ENCODE results near the gene RPL31.

Gene RPL31

DNA sequence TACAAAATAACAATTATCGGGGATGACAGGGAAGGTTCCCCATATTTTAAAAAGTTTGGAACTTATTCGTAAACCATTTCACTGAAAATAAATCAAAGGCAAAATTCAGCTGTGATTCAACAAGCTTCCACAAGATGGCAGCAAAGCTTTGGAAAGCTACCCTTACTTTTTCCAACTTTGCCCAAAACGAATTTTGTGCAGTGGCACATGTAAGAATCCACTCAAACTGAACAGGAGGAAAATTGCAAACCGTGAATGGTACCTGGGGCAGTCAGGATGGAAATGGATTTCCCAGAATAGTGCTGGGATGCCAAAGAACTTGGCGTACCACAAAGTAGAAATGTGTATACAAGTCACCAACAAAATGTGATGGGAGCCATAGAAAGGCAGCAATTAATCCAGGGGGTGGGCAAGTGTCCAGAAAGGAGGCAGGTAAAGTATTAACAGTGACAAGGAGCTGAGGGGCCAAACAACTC, 10.7 kb downstream of the RPL31 start:
- Histone ChIP-seq H3K4me3 (ENCODE audit: low read length in 2 of 2) (peak overlapping the region in 1 of 2 donors; percentile 42), H3K14ac (ENCODE audit: low read length) (no peak overlapping the region), H4K91ac (ENCODE audit: low read depth, low read length, poor library complexity) (no peak overlapping the region), H3K9me3 (replicated peaks in 1 of 2; ENCODE audit: control insufficient read depth in 2 of 2, insufficient read depth in 1 of 2, low read depth in 1 of 2, low read length in 2 of 2) (peaks cover 0 to 14% of the 10 kb centered on the region in 2 donors), H3K27me3 (ENCODE audit: control insufficient read depth in 3 of 3, insufficient read depth in 3 of 3, low read depth in 1 of 3, low read length in 3 of 3) (no peaks in the 10 kb centered on the region), H3K27ac (replicated peaks; ENCODE audit: low read length) (no peak overlapping the region), H3K23ac (ENCODE audit: low read depth, low read length, poor library complexity) (no peak overlapping the region), H2BK15ac (ENCODE audit: low read length) (no peak overlapping the region), H3K4ac (ENCODE audit: low read length) (no peak overlapping the region), H2AK5ac (ENCODE audit: low read depth, low read length) (no peak overlapping the region), H3K9ac (ENCODE audit: low read depth, low read length, poor library complexity) (no peak overlapping the region), H2BK120ac (ENCODE audit: low read depth, low read length) (no peak overlapping the region), H4K8ac (ENCODE audit: low read depth, low read length) (no peak overlapping the region), H2AFZ (ENCODE audit: low read length) (no peak overlapping the region), H3K4me2 (ENCODE audit: insufficient read depth, low read length, poor library complexity, severe bottlenecking) (no peak overlapping the region), H2BK5ac (ENCODE audit: low read length) (no peak overlapping the region), H3K4me1 (ENCODE audit: control insufficient read depth in 2 of 2, insufficient read depth in 1 of 2, low read depth in 1 of 2, low read length in 2 of 2) (no peaks in the 10 kb centered on the region), H3K79me1 (ENCODE audit: low read depth, low read length) (peaks cover 3% of the 10 kb centered on the region), H3K18ac (ENCODE audit: low read length) (no peak overlapping the region), H3K36me3 (replicated peaks in 1 of 2; ENCODE audit: control insufficient read depth in 2 of 2, insufficient read depth in 2 of 2, low read length in 2 of 2) (peaks cover 26 to 78% of the 10 kb centered on the region in 2 donors), H2BK12ac (ENCODE audit: low read length) (no peak overlapping the region)
- DNase-seq (ENCODE audit: low spot score), result peak; percentile 52
- WGBS, 2 donors (ENCODE audit: extremely low coverage in 2 of 2, insufficient read length in 2 of 2, insufficient replicate concordance in 1 of 2), result no CpG with 5 or more reads among the region's 5 CpGs

DNA sequence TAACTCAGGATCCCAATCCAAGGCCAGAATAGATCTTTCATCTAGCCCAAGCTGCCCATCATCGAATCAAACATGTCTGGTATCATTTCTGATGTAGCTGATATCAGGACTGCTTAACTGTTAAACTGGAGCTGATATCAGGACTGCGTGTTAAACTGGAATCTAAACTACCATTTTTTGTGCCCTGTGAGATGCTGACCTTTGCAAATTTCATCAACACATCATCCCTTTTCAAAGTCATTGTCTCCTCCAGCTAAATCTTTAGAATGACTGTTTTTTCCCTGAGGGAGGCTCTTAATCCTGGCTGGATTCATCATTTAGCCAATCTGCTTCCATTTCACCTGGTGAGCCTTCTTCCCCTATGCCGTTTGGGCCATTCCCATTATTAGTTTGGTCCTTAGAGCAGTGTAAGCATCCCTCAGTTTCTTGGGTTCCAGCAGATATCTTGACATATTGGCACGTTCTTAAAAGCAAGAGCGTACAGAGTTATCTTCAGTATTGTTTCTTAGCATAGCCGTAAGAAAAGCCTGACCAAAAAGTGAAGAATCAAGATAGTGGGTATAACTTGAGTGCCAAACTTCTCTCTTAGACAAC, 12.3 kb downstream of the RPL31 start:
- H3K79me1 ChIP-seq (ENCODE audit: low read depth, low read length), result peaks cover 3% of the 10 kb centered on the region
- no peak overlapping the region for H3K9ac ChIP-seq (ENCODE audit: low read depth, low read length, poor library complexity)
- H4K8ac ChIP-seq (ENCODE audit: low read depth, low read length), result no peak overlapping the region
- H3K14ac ChIP-seq (ENCODE audit: low read length), result no peak overlapping the region
- H3K9me3 ChIP-seq (replicated peaks in 1 of 2; ENCODE audit: control insufficient read depth in 2 of 2, insufficient read depth in 1 of 2, low read depth in 1 of 2, low read length in 2 of 2), result peaks cover 0 to 14% of the 10 kb centered on the region in 2 donors
- DNase-seq (ENCODE audit: low spot score), result no peak
- no peaks in the 10 kb centered on the region for H3K27me3 ChIP-seq (ENCODE audit: control insufficient read depth in 3 of 3, insufficient read depth in 3 of 3, low read depth in 1 of 3, low read length in 3 of 3)
- H4K91ac ChIP-seq (ENCODE audit: low read depth, low read length, poor library complexity), result no peak overlapping the region
- H3K27ac ChIP-seq (replicated peaks; ENCODE audit: low read length), result no peak overlapping the region
- no peak overlapping the region for H3K4me2 ChIP-seq (ENCODE audit: insufficient read depth, low read length, poor library complexity, severe bottlenecking)
- H3K4ac ChIP-seq (ENCODE audit: low read length), result no peak overlapping the region
- no peak overlapping the region for H2BK15ac ChIP-seq (ENCODE audit: low read length)
- H3K18ac ChIP-seq (ENCODE audit: low read length), result no peak overlapping the region
- H2BK120ac ChIP-seq (ENCODE audit: low read depth, low read length), result no peak overlapping the region
- H3K4me1 ChIP-seq (ENCODE audit: control insufficient read depth in 2 of 2, insufficient read depth in 1 of 2, low read depth in 1 of 2, low read length in 2 of 2), result no peaks in the 10 kb centered on the region
- H3K36me3 ChIP-seq (replicated peaks in 1 of 2; ENCODE audit: control insufficient read depth in 2 of 2, insufficient read depth in 2 of 2, low read length in 2 of 2), result peaks cover 18 to 81% of the 10 kb centered on the region in 2 donors
- WGBS, 2 donors (ENCODE audit: extremely low coverage in 2 of 2, insufficient read length in 2 of 2, insufficient replicate concordance in 1 of 2), result no CpG with 5 or more reads among the region's 6 CpGs
- H3K23ac ChIP-seq (ENCODE audit: low read depth, low read length, poor library complexity), result no peak overlapping the region
- H2BK12ac ChIP-seq (ENCODE audit: low read length), result no peak overlapping the region
- no peak overlapping the region for H2AK5ac ChIP-seq (ENCODE audit: low read depth, low read length)
- no peak overlapping the region for H2BK5ac ChIP-seq (ENCODE audit: low read length)
- H3K4me3 ChIP-seq (ENCODE audit: low read length in 2 of 2), result no peak overlapping the region
- no peak overlapping the region for H2AFZ ChIP-seq (ENCODE audit: low read length)

DNA sequence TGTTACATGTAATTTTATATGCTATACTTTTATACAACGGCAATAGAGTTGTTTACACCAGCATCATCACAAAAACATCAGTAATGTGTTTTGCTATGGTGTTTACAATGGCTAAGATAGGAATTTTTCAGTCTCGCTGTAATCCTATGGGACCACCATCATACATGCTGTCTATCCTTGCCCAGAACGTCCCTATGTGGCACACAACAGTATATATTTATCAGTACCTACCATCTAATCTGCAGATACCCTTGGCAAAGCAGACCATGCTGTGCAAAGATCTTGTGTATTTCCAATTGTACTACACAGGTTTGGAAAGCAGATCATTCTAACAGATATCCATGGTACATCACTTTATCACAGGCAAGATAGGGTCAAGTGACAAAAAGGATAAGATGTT, 15.3 kb downstream of the RPL31 start:
- Histone ChIP-seq H3K4me2 (ENCODE audit: insufficient read depth, low read length, poor library complexity, severe bottlenecking) (no peak overlapping the region), H3K4me3 (ENCODE audit: low read length in 2 of 2) (no peak overlapping the region), H3K36me3 (replicated peaks in 1 of 2; ENCODE audit: control insufficient read depth in 2 of 2, insufficient read depth in 2 of 2, low read length in 2 of 2) (peaks cover 22 to 81% of the 10 kb centered on the region in 2 donors), H2BK120ac (ENCODE audit: low read depth, low read length) (no peak overlapping the region), H3K4ac (ENCODE audit: low read length) (no peak overlapping the region), H3K4me1 (ENCODE audit: control insufficient read depth in 2 of 2, insufficient read depth in 1 of 2, low read depth in 1 of 2, low read length in 2 of 2) (no peaks in the 10 kb centered on the region), H2BK5ac (ENCODE audit: low read length) (no peak overlapping the region), H3K27ac (replicated peaks; ENCODE audit: low read length) (no peak overlapping the region), H2AFZ (ENCODE audit: low read length) (no peak overlapping the region), H2AK5ac (ENCODE audit: low read depth, low read length) (no peak overlapping the region), H4K8ac (ENCODE audit: low read depth, low read length) (no peak overlapping the region), H3K79me1 (ENCODE audit: low read depth, low read length) (peaks cover 3% of the 10 kb centered on the region), H2BK12ac (ENCODE audit: low read length) (no peak overlapping the region), H2BK15ac (ENCODE audit: low read length) (no peak overlapping the region), H3K27me3 (ENCODE audit: control insufficient read depth in 3 of 3, insufficient read depth in 3 of 3, low read depth in 1 of 3, low read length in 3 of 3) (peaks cover 0 to 2% (median 0%) of the 10 kb centered on the region in 3 experiments), H3K18ac (ENCODE audit: low read length) (no peak overlapping the region), H3K23ac (ENCODE audit: low read depth, low read length, poor library complexity) (no peak overlapping the region), H3K9ac (ENCODE audit: low read depth, low read length, poor library complexity) (no peak overlapping the region), H4K91ac (ENCODE audit: low read depth, low read length, poor library complexity) (no peak overlapping the region), H3K14ac (ENCODE audit: low read length) (no peak overlapping the region), H3K9me3 (replicated peaks in 1 of 2; ENCODE audit: control insufficient read depth in 2 of 2, insufficient read depth in 1 of 2, low read depth in 1 of 2, low read length in 2 of 2) (peaks cover 0 to 14% of the 10 kb centered on the region in 2 donors)
- DNase-seq (ENCODE audit: low spot score), result no peak
- no CpG with 5 or more reads among the region's 3 CpGs for WGBS, 2 donors (ENCODE audit: extremely low coverage in 2 of 2, insufficient read length in 2 of 2, insufficient replicate concordance in 1 of 2)

DNA sequence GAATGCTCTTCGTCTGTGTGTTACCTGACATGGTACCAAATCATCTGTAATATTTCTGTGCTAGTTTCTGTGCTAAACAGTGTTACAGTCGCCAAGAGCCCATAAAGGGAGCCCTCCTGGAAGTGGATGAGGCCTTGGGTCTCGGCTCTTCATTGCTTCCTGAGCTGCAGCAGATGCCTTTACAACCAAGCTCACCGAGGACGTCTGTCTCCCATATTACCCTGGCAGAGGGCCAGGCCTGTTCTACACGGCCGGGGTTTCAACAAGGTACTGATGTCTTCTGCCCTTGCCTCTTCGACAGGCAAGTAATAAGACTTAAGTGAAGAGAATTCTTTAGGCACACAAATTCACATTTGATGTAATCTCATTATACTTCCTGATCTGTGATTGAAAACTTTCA, 16.8 kb downstream of the RPL31 start:
- H2BK15ac ChIP-seq (ENCODE audit: low read length), result no peak overlapping the region
- no peak overlapping the region for H2BK12ac ChIP-seq (ENCODE audit: low read length)
- no peak overlapping the region for H3K9ac ChIP-seq (ENCODE audit: low read depth, low read length, poor library complexity)
- no peak overlapping the region for H3K4me3 ChIP-seq (ENCODE audit: low read length in 2 of 2)
- H3K23ac ChIP-seq (ENCODE audit: low read depth, low read length, poor library complexity), result no peak overlapping the region
- peaks cover 0 to 14% of the 10 kb centered on the region in 2 donors for H3K9me3 ChIP-seq (replicated peaks in 1 of 2; ENCODE audit: control insufficient read depth in 2 of 2, insufficient read depth in 1 of 2, low read depth in 1 of 2, low read length in 2 of 2)
- H3K27me3 ChIP-seq (ENCODE audit: control insufficient read depth in 3 of 3, insufficient read depth in 3 of 3, low read depth in 1 of 3, low read length in 3 of 3), result peaks cover 0 to 2% (median 0%) of the 10 kb centered on the region in 3 experiments
- no peak overlapping the region for H3K14ac ChIP-seq (ENCODE audit: low read length)
- no peaks in the 10 kb centered on the region for H3K4me1 ChIP-seq (ENCODE audit: control insufficient read depth in 2 of 2, insufficient read depth in 1 of 2, low read depth in 1 of 2, low read length in 2 of 2)
- no peaks in the 10 kb centered on the region for H3K79me1 ChIP-seq (ENCODE audit: low read depth, low read length)
- no peak overlapping the region for H4K91ac ChIP-seq (ENCODE audit: low read depth, low read length, poor library complexity)
- DNase-seq (ENCODE audit: low spot score), result no peak
- no CpG with 5 or more reads among the region's 8 CpGs for WGBS, 2 donors (ENCODE audit: extremely low coverage in 2 of 2, insufficient read length in 2 of 2, insufficient replicate concordance in 1 of 2)
- no peak overlapping the region for H2BK120ac ChIP-seq (ENCODE audit: low read depth, low read length)
- H3K27ac ChIP-seq (replicated peaks; ENCODE audit: low read length), result no peak overlapping the region
- no peak overlapping the region for H2AFZ ChIP-seq (ENCODE audit: low read length)
- H3K36me3 ChIP-seq (replicated peaks in 1 of 2; ENCODE audit: control insufficient read depth in 2 of 2, insufficient read depth in 2 of 2, low read length in 2 of 2), result peaks cover 18 to 80% of the 10 kb centered on the region in 2 donors
- no peak overlapping the region for H3K4me2 ChIP-seq (ENCODE audit: insufficient read depth, low read length, poor library complexity, severe bottlenecking)
- no peak overlapping the region for H2BK5ac ChIP-seq (ENCODE audit: low read length)
- H3K4ac ChIP-seq (ENCODE audit: low read length), result no peak overlapping the region
- H3K18ac ChIP-seq (ENCODE audit: low read length), result no peak overlapping the region
- H2AK5ac ChIP-seq (ENCODE audit: low read depth, low read length), result no peak overlapping the region
- no peak overlapping the region for H4K8ac ChIP-seq (ENCODE audit: low read depth, low read length)
